Umbilical cord (tissue), 2 donors: ENCODE data around the gene TMEM61. TPM values are rescaled to one million over a fixed set of nuclear protein-coding genes. Genes with fewer than 3 reads are reported as not detected.
A peak's percentile ranks its signal among the peaks of the same experiment; 100 is the strongest.

Experiments used
- DNase-seq: peaks from one replicate; pipeline ENCODE4 v3.0.0-alpha.2; 2015; ENCODE audit warnings: low spot score
- total RNA-seq: library from RNA; depleted of rRNA; stranded (reverse); fragments of >200 nt; gene quantifications from one replicate; pipeline ENCODE4 v1.2.3, GENCODE V29; 2014; ENCODE audit warnings: low replicate concordance; ENCODE audit not compliant: insufficient read depth

The TMEM61 gene
- total RNA-seq, 1 donor from 2014 or later: 12.0 TPM

DNA sequence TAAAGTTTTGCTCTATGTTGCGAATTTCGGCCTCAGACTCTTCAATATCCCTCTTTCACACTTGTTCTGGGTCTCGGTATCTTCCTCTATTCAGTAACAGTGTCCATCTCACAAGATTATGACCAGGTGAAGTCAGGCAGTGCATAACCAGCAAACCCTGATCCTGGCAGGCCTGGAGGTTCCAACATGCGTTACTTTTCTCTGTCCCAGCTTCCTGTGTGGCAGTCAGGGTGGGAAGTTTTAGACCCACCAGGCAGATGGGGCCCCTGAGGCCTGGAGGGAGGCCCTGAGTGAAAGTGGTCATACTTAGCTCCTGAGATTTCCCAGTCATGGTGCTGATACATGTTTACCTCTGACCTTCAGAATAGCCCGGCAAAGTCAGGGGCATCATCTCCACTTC lies 5.1 kb downstream of the TMEM61 start:
- no peak for DNase-seq

DNA sequence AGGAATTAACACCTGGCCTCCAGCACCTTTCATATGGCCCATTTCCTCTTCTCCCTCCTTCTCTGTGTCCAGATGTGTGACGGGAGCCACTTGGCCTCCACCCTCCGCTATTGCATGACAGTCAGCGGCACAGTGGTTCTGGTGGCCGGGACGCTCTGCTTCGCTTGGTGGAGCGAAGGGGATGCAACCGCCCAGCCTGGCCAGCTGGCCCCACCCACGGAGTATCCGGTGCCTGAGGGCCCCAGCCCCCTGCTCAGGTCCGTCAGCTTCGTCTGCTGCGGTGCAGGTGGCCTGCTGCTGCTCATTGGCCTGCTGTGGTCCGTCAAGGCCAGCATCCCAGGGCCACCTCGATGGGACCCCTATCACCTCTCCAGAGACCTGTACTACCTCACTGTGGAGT lies 5.6 kb downstream of the TMEM61 start:
- DNase-seq: no peak

DNA sequence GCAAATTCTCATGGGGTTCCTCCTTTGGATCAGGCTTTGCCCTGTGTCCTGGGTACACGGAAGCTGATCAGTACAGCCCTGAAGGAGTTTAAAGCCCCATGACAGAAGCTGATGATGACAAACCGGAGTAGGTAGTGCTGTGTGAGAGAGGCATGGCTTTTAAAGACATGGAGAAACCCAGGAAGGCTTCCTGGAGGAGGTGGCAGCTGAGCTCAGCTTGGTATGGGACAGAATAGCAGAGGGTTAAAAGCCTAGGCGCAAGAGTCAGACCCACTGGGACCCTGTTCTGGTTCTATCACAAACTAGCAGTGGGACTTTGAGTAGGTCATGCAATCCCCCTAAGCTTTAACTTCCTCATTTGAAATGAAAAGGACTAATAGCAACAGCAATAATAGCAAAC lies 6.1 kb downstream of the TMEM61 start:
- DNase-seq: no peak

DNA sequence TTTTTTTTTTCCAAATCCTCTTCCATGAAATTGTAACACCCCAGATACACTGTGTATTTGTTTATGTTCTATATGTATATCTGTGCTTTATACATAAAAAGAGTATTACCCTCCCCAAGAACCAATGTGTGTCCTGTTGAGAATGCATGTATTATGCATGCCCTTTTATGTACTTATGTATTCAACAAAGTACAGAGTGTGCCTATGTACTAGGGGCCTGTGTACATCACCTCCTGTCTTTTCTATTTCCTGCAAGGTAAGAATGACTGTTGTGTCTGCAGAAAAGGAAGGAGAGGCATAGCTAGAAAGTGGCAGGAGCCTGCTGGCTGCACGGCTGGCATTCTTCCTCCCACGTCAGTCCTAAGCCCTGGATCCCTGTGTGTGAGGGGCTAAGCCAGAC lies 7.0 kb downstream of the TMEM61 start:
- no peak for DNase-seq

DNA sequence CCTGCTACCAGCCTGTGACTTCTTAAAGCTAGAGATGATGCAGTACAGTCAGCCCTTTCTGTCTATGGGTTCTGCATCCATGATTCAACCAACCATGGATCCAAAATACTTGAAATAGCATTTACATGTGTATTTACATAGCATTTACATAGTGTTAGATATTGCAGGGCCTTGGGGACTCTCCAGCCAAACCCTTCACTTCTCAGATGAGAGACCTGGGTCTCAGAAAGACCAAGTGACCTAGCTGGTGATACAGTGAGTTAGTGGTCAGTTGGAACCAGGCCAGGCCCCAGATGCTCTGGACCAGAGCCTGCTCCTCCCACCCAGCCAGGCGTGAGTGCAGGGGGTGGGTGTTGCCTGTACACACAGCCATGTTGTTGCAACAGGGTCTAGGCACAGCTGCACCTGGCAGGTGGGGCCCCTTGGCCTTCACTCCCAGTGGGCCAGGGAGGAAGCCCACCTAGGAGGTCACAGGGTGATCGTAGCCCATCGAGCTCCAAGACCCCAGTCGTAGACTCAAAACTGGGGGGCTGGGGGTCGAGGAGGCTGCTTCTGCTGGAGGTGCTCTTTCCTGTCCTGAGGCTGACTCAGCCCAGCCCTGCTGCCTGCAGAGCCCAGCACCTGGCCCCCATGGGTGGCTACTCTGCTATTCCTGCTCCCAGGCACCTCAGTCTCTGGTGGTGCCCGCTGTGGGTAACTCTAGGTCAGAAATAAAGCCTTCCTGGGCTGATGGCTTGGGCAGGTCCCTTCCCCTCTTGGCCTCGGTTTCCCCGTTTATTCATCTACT lies 7.7 kb downstream of the TMEM61 start:
- peak; percentile 57 for DNase-seq

DNA sequence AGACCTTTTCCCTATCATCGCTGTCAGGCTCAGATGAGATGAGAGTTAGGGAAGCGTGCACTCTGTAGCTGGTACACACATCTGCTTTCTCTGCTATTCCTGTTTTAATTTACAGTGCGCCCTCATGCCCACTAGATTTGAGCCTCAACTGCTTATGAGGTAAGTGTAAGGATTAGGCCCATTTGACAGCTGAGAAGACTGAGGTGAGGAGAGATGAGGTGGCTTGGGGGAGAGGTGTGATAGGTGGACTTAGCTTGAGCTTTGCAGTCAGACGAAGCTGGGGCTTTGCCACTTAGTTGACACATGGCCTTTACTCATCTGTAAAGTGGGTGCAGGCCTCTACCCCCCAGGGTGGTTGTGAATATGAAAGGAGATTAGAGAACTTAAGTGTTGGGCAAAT lies 8.5 kb downstream of the TMEM61 start:
- DNase-seq: no peak

DNA sequence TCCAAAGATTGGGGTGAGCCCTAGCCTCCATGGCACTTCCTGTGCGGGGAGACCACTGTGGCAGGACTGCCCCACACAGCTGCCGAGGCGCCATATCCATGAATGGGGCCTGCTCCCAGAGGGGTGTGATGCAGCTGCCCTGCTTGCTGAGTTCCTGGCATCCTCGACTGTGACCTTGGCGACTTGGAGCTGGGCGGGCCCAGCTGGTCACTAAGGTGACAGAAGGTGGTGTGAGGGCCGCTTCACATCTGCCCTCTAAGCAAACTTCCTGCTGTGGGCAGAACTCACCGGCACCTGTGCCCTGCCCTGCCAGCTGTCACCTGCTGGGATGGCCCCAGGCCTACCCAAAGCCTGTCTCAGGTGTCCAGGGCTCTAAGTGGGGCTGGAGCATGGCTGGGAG lies 9.0 kb downstream of the TMEM61 start:
- no peak for DNase-seq

DNA sequence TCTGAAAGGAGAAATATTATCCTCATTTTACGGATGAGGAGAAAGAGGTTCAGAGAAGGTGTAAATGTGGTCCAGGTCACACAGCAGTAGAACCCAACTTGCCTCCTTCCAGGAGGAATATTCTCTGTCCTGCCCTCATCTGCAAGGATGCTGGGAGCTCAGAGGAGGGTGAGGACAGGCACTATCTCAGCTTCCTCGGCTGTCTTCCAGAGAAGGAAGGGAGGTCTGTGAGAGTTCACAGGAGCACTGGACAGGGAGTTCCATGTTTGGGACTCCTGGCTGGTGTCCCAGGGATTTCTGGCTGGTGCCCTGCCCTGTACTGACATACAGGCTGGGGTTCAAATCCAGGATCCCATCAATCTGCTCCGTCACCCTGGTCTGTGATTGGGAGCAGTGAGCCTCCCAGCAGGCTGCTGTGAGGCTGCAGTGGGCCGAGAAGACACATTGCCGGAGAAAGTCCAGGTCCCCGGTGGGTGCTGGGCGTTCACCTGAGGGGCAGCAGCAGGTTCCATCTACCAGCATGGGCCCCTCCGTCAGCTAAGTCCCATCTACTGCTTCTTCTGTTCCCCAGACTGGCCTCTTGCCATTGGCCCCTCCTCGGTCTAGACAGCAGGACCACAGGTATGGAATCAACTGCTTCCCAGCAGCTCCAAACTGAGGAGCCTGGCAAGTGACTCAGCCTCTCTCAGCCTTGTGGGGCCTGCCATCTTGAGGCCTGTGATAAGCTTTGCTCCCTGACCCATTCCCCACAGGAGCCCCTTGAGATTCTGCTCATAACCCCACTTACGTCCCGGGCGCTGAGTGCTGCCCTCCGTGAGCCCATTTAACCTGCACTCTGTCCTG lies 9.8 kb downstream of the TMEM61 start:
- peak; percentile 19 for DNase-seq

DNA sequence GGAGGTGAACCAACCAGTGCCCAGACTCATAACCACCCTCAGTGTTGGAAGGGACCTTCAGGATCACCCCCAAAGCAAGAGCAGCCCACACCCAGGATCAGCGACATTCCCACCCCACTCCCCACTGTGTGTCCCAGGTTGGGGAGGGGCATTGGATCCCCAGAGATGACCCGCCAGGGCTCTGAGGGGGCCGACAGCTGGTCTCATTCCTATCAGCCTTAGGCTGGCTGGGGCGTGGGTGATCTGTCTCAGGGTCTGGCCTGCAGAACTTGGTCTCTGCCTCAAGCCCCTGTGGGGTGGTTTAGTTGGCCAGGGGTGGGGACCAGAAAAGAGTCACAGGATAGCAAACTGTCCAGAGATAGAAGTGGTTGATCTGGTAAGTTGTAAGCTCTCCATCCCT lies 10.5 kb downstream of the TMEM61 start:
- DNase-seq: no peak

DNA sequence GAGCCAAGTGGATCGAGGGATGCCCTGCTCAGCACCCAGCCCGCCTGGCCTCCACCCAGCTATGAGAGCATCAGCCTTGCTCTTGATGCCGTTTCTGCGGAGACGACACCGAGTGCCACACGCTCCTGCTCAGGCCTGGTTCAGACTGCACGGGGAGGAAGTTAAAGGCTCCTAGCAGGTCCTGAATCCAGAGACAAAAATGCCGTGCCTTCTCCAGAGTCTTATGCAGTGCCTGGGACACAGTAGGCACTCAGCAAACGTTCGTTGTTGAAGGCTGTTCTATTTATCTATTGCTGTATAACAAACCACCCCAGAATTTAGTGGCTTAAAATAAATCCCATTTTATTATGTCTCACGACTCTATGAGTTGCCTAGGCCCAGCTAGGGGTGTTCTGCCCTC lies 11.5 kb downstream of the TMEM61 start:
- DNase-seq: no peak

DNA sequence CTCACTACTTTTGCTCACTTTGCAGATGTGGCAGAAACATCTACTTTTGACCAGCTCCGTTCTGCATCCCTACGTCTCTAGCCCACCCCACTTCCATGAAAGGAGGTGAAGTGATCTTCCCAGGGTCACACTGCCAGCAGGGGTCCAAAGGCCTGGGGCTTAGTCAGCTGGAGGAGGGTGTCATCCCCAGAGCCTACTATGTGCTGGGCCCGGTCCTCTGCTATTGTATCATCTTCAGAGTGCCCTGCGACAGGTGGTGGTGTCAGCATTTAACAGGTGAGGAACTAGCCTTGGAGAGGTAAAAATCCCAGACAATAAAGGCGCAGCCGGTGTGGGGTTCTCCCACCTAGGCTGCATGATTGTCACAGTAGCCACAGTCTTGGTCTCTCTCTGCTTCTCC lies 12.7 kb downstream of the TMEM61 start:
- no peak for DNase-seq

DNA sequence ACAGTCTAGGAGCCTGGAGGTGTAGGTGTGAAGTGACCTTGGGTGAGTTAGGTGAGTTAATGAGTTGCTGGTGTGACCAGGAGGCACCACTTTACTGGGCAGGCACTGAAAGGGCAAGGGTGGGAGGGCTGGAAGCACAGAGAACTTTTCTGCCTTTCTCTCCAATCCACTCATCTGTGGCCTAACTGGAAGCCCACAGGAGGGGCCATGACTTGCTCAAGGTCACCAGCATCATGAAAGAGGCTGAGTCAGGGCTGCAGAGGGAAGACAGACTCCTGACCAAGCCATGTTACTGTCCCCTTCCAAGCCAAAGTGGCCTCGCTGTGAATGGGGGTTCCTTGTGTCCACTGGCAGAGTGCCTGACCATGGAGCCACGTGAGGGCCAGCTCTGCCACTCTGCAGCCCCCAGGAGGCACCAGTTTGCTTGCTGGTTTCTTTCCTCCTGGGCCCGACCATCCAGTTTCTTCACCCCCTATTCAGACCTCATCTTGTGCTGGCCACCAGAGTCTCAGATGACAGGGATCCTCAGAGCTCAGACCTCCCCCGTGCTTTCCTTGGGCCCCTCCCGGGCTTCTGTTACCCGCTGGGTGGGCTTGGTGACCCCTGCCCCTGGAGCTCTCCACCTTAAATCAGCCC lies 14.0 kb downstream of the TMEM61 start:
- DNase-seq: no peak

DNA sequence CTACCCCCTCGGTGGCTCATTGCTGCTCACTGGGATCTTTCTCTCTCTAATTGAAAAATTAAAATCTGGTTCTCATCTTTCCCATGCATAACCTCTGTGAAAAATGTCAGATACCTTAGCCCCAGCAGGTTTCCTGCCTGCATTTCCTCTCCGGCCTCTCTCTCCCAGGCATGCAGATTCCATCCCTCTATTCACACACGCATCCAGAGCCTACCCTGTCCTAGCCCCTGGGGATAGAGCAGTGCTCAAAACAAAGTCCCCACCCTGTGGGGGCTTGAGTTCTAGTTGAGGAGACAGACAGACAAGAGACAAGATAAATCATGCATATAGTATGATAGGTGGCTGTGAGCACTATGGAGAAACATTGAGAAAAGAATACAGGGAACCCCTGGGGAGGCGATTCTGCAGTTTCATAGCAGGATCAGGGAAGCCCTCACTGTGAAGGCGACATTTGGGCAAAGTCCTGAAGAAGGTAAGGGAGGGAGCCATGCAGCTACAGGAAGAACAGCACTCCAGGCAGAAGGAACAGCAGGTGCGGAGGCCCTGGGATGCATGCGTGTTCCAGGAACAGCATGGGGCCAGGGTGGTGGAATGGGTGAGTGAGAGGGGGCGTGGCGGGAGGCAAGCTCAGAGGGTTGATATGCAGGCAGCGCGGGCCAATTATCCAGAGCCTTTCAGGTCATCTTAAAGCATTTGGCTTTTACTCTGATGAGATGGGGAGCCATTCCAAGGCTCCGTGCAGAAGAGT lies 14.8 kb downstream of the TMEM61 start:
- DNase-seq: no peak

DNA sequence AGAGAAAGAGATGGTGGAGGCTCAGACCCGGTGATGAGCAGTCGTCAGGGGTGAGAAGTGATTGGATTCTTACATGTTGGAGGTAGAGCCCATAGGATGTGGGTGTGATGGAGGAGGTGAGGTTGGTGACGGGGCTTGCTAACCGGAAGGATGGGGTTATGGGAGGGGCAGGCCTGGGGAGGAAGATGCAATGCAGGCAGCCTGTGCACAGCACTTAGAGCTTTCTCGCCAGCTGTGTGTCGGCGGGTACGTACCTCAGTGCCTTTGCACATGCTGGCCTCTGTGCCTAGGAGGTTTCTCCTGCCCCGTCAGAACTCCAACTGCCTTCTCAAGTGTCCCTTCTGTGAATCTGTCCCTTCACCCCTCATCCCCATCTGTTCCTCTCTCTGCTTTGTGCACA lies 15.4 kb downstream of the TMEM61 start:
- no peak for DNase-seq

DNA sequence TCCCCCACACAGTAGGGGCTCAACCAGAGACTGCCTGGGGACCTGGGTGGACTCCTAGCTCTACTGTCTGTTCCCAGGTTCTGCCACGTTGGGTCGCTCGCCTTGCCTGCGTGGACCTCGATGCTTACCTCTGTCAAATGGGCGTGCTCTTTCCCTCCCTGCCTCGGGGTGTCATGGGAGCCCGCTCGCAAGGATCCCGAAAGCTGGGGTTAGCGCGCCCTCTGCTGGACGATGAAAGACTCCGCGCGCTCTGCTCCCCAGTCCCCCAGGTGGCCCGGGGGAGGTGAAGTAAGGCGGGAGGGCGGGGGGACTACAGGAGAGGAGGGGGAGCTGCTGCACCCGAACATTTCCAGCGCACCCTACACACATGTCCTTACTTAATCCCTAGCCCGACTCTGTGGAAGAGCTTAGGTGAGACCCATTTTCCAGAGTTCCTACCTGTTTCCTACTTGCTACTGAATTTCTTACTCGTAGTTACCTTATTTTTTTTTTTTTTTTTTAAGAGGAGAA lies 16.0 kb downstream of the TMEM61 start:
- DNase-seq: peak; percentile 65

DNA sequence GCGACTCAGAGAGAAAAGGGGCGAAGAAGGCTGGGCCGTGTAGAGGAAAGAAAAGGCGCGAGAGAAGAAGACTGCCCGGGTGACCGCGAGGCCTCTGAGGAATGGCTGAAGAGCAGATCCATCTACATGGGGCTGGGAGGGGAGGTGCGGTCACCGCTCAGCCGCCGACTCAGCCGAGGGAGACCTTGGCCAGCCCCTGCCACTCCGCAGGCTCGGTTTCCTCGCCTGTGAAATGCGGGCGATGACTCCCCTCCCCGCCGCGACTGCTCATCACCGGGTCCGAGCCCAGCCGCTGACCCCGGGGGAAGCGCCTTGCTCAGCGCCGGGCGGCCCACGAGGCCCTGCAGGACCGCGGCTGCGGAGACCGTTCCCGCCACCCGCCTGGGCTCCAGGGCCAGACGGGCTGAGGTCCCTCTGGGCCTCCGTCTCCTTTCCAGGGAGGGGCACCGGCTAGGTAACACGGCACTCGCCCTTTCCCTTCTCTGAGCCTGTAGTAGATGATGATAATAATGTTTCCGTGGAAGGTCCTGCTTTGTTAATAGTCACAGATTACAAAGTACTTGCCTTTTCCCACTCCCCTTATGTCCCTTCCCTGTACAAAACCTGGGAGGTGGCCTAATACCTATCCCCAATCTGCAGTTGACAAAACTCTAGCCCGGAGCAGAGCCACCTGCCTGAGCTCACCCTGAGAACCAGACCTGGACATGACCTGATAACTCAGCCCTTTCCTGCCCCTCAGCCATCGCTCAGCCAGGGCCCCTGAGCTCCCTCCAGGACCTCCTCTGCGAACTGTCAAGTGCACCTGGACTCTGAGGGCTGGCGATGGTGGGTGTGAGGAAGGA lies 16.7 kb downstream of the TMEM61 start:
- peak; percentile 8 for DNase-seq

DNA sequence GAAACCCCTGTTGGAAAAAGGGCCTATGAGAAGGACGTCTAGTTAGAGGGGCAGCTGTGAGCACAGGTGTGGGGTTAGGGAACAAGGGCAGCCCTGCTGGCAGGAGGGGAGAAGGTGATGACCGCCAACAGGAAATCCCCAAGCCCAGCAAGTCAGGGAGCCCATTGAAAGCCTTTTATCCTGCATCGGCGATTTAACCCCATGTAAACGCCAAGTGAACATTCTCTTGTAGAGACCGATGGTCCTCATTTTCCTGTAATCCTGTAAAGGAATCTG lies 17.2 kb downstream of the TMEM61 start:
- DNase-seq: no peak

DNA sequence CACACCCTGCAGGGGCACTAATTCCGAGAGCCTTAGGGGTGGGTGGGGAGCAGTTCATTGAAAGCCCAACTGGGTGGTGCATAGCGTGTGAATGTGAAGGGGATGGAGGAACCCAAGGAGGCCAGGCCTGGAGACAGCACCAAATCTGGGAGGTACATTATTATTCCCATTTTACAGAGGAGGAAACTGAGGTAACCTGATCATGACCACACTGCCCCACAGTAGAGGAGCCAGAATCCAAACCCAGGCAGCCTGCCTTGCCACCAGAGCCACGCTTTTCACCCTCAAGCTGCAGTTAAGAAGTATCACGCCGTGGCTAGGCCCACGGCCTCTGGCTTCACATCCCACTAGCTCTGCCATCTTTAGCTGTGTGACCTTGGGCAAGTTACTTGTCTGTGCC lies 17.7 kb downstream of the TMEM61 start:
- DNase-seq: no peak

DNA sequence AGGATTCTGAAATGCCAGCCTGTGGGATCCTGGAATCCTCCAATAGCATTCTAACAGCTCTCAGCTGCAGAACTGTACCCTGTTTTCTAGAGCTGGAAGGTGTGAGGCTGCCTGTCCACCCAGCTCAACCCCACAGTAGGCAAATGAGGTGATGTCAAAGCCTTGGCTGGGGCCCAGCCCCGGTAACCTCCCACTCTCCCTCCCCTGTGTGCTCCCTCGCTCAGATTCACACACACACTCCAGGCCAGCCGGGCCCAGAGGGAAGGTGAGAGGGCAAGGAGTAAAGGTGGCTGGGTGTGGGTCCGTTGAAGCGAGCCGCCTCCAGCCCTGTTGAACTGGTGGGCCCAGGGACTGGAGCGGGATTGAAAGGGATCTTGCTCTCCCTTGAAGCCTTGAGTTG lies 18.2 kb downstream of the TMEM61 start, which contains the start of gene BSND:
TSS of gene BSND (plus strand) at position 257 of the 400 bp plus-strand sequence. CDS start 254 bp downstream, outside the sequence.
- DNase-seq: no peak
